ENCODE results near the gene NBAS. TPM values are rescaled to one million over a fixed set of nuclear protein-coding genes. Genes with fewer than 3 reads are reported as not detected.
A peak's percentile ranks its signal among the peaks of the same experiment; 100 is the strongest.

The NBAS gene
- total and polyA plus RNA-seq, 9 of the 15 experiments (the other 6 are each of a cell fraction or from before 2014, with no cell fraction given): 15.3 to 94.4 (median 69.9) TPM

DNA sequence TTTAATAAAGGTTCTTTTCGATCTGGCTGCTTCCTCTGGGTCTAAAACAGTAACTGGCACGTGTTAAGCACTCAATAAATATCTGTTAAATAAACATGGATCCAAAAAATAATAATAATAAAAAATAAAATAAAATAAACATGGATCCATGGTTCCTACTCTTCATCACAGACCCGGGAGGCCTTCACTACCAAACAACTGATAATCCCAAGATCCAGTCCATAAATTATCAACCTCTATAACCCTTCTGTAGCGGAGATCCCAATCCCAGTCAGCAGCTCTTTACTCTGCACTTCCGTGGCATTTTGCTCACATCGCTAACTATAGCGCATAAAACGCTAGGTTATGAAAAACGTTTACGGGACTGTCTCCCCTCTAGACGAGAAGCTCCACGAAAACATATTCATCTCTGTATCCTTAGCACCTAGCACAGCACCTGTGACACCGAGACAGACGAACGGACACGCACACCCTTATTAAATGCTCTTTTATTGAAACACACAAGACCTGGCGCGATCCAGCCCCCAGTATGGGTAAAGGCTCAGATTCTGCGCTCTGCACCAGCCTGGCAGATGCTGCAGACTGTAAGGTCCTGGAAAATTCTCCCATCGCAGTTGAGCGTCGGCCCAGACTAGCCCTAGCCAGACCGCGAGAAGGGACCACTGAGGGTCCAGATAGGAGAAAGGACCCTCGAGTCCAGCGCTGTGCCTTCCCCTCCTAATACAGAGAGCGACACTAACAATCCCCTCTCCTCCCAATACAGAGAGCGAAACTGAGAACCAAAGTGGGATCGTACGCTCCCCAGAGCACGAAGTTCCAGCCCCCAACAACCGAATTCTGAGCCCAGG, 770 bp downstream of the NBAS start (continued):
- TF ChIP-seq SRSF9 (IDR thresholded peaks at IDR 0.05; ENCODE audit: borderline replicate concordance, low read depth, low read length) (no peak), TFAM (CRISPR knock-in tag; conservative IDR thresholded peaks at IDR 0.05) (no peak), NFYB (IDR thresholded peaks at IDR 0.05; ENCODE audit: extremely low read depth, insufficient read length) (no peak), CLOCK (CRISPR knock-in tag; IDR thresholded peaks at IDR 0.05; ENCODE audit: borderline replicate concordance) (no peak), TARDBP (IDR thresholded peaks at IDR 0.05) (no peak), ZNF239 (CRISPR knock-in tag; IDR thresholded peaks at IDR 0.05) (no peak), CHCHD3 (CRISPR knock-in tag; IDR thresholded peaks at IDR 0.05) (no peak), NRF1 (conservative IDR thresholded peaks at IDR 0.05 in 1 of 2, IDR thresholded peaks at IDR 0.05 in 1 of 2) (peak; percentile 22 to 25; a peak in 3 of 4 replicates), HSF4 (CRISPR knock-in tag; IDR thresholded peaks at IDR 0.05; ENCODE audit: borderline replicate concordance) (no peak), HMBOX1 (IDR thresholded peaks at IDR 0.05) (peak; percentile 2; the same call in 1 of the 2 replicates), SNAPC5 (CRISPR knock-in tag; IDR thresholded peaks at IDR 0.05) (no peak), ZNF780A (CRISPR knock-in tag; IDR thresholded peaks at IDR 0.05) (no peak), L3MBTL2 (IDR thresholded peaks at IDR 0.05) (no peak), ZNF740 (CRISPR knock-in tag; IDR thresholded peaks at IDR 0.05) (no peak), ZNF740 (tag; IDR thresholded peaks at IDR 0.05) (no peak), ZNF253 (CRISPR knock-in tag; conservative IDR thresholded peaks at IDR 0.05) (no peak), CHD1 (IDR thresholded peaks at IDR 0.05; ENCODE audit: low read length) (no peak), FOXJ3 (CRISPR knock-in tag; IDR thresholded peaks at IDR 0.05) (no peak)
- TF ChIP-seq, protein P1, sequence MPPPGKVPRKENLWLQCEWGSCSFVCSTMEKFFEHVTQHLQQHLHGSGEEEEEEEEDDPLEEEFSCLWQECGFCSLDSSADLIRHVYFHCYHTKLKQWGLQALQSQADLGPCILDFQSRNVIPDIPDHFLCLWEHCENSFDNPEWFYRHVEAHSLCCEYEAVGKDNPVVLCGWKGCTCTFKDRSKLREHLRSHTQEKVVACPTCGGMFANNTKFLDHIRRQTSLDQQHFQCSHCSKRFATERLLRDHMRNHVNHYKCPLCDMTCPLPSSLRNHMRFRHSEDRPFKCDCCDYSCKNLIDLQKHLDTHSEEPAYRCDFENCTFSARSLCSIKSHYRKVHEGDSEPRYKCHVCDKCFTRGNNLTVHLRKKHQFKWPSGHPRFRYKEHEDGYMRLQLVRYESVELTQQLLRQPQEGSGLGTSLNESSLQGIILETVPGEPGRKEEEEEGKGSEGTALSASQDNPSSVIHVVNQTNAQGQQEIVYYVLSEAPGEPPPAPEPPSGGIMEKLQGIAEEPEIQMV (tag; conservative IDR thresholded peaks at IDR 0.05; ENCODE audit: low read depth): no peak

Data from K562 (cell line).